ENCODE results near the gene MRPL18. TPM values are rescaled to one million over a fixed set of nuclear protein-coding genes. Genes with fewer than 3 reads are reported as not detected.
"Not testable (repeated sequence)": the region's sequence is repeated elsewhere in the genome, so short reads cannot be mapped to it uniquely, and the experiment has no call there.

Gene MRPL18
- total RNA-seq, 2 experiments from 2014 or later, result 63.6 to 65.8 TPM

DNA sequence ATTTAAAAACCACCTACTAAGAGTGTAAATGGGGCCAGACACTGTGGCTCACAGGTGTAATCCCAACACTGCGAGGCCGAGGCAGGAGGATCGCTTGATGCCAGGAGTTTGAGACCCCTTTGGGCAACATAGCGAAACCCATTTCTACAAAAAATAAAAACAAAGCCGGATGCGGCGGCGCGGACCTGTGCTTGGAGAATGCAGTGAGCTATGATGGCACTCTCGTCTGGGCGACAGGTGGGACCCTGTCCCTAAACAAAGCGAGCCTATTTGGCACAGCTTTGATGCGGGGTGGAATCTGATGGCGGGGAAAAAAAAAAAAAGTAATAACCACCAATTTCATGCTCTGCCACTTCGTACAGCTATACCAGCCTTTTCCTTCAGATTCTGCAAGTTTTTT, 2.0 kb upstream of the MRPL18 start:
- POLR2A ChIA-PET, result interaction anchor here (1.0 to 7.2 kb wide), 13 partner anchors 13 to 195 kb away, joined by 3 to 195 read pairs (median 7); partner anchors contain the start of genes ACAT2, IGF2R, SOD2 and WTAP
- Mint-ChIP-seq H3K36me3 (ENCODE audit: low read depth) (peaks cover 80% of the 10 kb centered on the region), H3K4me1 (peaks cover 56% of the 10 kb centered on the region), H3K27ac (peak overlapping the region; percentile 90), H3K4me3 (peak overlapping the region; percentile 100), H3K9me3 (no peaks in the 10 kb centered on the region), H3K27me3 (no peaks in the 10 kb centered on the region)
- CTCF ChIA-PET, result interaction anchor here (0.7 to 5.1 kb wide), 4 partner anchors 25 to 98 kb away, joined by 4 to 34 read pairs (median 8); partner anchors contain the start of genes ACAT2 and SOD2
- peak; percentile 45 for DNase-seq

DNA sequence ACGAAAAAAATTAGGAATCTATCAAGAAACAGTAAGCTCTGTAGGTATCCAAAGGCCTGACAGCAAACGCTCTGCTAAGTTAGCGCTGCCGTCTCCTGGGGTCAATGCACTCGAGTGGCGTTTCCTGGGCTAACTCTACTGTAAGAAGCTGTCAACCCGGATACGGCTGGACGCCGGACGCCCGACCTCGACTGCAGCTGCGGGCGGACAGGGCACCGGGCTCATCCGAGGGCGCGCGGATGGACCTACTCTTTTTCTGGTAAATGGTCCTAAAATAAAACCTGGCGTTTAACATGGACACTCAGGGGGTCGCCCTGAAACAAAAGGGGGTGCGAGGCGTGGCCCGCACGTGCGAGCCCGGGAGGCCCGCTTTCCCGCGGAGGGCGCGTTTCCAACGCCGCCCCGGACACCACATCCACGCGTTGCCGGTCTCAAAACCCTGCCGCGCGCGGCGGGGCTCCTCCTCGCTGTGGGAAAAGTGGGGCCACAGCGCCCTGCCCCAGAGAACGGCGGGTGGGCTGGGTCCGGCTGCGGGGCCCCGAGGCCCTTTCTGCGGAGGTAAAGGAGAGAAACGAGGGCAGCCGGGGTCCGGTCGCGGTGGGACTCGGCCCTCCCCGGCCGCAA, 1.4 kb upstream of the MRPL18 start:
- H3K4me3 Mint-ChIP-seq, result peak overlapping the region; percentile 100
- H3K27me3 Mint-ChIP-seq, result no peaks in the 10 kb centered on the region
- H3K4me1 Mint-ChIP-seq, result peaks cover 61% of the 10 kb centered on the region
- no peaks in the 10 kb centered on the region for H3K9me3 Mint-ChIP-seq
- H3K36me3 Mint-ChIP-seq (ENCODE audit: low read depth), result peaks cover 78% of the 10 kb centered on the region
- peak; percentile 45 for DNase-seq
- H3K27ac Mint-ChIP-seq, result peak overlapping the region; percentile 98
- CTCF ChIA-PET, result interaction anchor here (0.7 to 5.1 kb wide), 5 partner anchors 25 to 98 kb away, joined by 4 to 34 read pairs (median 8); partner anchors contain the start of genes ACAT2 and SOD2
- POLR2A ChIA-PET, result interaction anchor here (1.0 to 7.2 kb wide), 16 partner anchors 9 to 194 kb away, joined by 3 to 195 read pairs (median 8); partner anchors contain the start of genes ACAT2, IGF2R, SOD2 and WTAP

DNA sequence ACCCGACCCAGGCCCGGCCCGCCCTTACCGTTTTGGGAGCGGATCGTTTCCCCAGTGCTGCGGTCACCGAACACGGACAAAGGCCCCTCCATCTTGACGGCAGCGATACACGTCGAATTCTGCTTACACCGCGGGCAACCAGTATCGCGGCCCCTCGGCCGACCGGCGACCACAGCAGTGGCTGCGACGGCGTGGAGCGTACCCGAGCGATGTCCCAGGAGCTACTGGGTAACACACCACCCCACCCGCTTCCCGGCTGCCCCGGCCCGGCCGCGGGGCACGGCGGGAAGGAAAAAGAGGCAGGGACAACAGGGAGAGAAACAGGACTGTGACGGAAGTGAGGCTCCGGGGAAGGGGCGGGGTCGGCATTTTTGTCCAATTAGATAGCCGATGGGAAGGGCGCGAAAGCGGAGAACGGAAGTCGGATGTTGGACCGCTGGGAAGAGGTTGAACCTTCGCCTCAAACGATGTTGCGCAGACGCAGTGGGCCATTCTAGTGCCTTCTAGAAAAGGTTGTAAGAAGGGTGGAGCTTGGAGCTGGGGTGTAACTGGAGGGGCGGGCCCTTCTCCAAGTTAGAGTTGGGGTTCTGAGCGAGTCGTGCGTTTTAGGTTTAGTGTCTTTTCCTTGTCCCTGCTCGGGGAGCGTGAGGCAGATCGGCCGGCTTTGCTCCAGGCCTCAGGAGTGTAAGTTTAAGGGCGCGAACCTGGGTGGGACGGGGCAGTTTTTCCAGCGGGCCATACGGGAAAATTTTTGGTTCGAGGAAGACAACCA, 704 bp upstream of the MRPL18 start, which contains the start of gene TCP1:
Gene TCP1, minus strand, starts transcription at position 226 of the 772 bp plus-strand sequence. Its CDS starts 134 bp downstream, at position 92.
- peak; percentile 99 for DNase-seq
- POLR2A ChIA-PET, result interaction anchor here (0.6 to 7.2 kb wide), 29 partner anchors 9 to 750 kb away, joined by 3 to 195 read pairs (median 5); partner anchors contain the start of genes ACAT2, IGF2R, SOD2 and TAGAP
- peak within 1 kb of the TSS; percentile 100 for H3K4me3 Mint-ChIP-seq
- H3K27ac Mint-ChIP-seq, result peak within 1 kb of the TSS; percentile 98
- H3K4me1 Mint-ChIP-seq, result peaks cover 64% of the 10 kb centered on the region
- H3K36me3 Mint-ChIP-seq (ENCODE audit: low read depth), result peaks cover 81% of the 10 kb centered on the region
- no peaks in the 10 kb centered on the region for H3K9me3 Mint-ChIP-seq
- no peaks in the 10 kb centered on the region for H3K27me3 Mint-ChIP-seq
- CTCF ChIA-PET, result interaction anchor here (0.8 to 5.1 kb wide), 12 partner anchors 26 to 680 kb away, joined by 3 to 34 read pairs (median 5); partner anchors contain the start of genes ACAT2, SOD2 and WTAP

DNA sequence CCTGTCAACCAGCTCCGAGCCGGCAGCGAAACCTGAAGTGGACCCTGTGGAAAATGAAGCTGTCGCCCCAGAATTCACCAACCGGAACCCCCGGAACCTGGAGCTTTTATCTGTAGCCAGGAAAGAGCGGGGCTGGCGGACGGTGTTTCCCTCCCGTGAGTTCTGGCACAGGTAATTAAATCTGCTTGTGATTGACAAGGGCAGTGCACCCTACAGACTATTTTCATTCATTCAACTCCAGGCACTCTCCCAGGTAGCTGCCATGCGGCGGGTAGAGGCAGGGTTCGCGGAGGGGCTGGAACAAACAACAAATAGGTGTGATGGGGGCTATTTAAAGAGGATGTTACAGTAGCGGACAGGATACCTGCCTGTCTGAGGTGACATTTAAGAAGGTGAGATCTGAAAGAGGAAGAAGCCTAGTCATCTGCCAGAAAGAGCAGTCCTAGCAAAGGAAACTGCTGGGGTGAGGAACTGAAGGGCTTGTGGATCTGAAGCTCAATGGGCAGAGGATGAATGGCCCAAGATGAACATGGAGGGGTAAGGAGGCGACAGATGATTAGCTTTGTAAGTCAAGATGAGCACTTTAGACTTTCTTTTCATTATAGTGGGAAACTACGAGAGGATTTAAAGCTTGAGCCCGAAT, 810 bp downstream of the MRPL18 start:
- Mint-ChIP-seq H3K27me3 (no peaks in the 10 kb centered on the region), H3K4me1 (peaks cover 51% of the 10 kb centered on the region), H3K36me3 (ENCODE audit: low read depth) (peaks cover 70% of the 10 kb centered on the region), H3K4me3 (peak overlapping the region; percentile 100), H3K27ac (peak overlapping the region; percentile 98), H3K9me3 (no peaks in the 10 kb centered on the region)
- POLR2A ChIA-PET, result interaction anchor here (0.8 to 7.2 kb wide), 20 partner anchors 12 to 728 kb away, joined by 3 to 195 read pairs (median 6); partner anchors contain the start of genes ACAT2, IGF2R, SOD2 and WTAP
- CTCF ChIA-PET, result interaction anchor here (0.8 to 5.1 kb wide), 9 partner anchors 8 to 681 kb away, joined by 3 to 34 read pairs (median 4); partner anchors contain the start of genes SOD2 and WTAP
- no peak for DNase-seq

DNA sequence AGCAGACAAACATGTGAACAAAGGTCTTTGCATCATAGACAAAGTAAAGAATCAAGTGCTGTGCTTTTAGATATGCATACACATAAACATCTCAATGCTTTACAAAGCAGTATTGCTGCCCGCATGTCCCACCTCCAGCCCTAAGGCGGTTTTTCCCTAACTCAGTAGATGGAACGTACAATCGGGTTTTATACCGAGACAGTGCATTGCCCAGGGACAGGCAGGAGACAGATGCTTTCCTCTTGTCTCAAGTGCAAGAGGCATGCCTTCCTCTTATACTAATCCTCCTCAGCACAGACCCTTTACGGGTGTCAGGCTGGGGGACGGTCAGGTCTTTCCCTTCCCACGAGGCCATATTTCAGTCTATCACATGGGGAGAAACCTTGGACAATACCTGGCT, 4.7 kb downstream of the MRPL18 start:
- peaks cover 70% of the 10 kb centered on the region for H3K36me3 Mint-ChIP-seq (ENCODE audit: low read depth)
- H3K4me1 Mint-ChIP-seq, result peaks cover 45% of the 10 kb centered on the region
- DNase-seq, H3K9me3 Mint-ChIP-seq, H3K27me3 Mint-ChIP-seq, H3K4me3 Mint-ChIP-seq, H3K27ac Mint-ChIP-seq, POLR2A ChIA-PET: not testable (repeated sequence)
- CTCF ChIA-PET, result interaction anchor here (1.0 kb wide), 1 partner anchor 58 kb away, joined by 3 read pairs; no protein-coding TSS in a partner anchor

DNA sequence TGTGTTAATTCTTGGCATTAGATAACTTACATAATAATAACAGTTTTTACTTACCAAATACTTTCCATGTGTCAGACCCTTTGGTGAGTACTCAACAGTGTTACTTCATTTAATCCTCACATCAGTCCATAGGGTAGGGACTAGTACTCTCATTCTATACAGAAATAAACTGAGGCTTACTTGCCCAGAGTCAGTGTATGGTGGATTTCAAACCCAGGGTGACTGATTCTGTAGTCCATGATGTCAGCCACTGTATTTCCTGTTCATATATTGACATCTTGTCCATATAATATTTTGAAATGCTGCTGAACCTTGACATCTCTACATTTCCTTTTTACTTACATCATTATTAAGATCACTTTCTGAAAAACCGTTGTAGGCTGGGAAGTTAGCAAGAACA, 7.3 kb downstream of the MRPL18 start:
- Mint-ChIP-seq H3K36me3 (ENCODE audit: low read depth) (peaks cover 47% of the 10 kb centered on the region), H3K27me3 (no peaks in the 10 kb centered on the region), H3K9me3 (no peaks in the 10 kb centered on the region), H3K27ac (peak overlapping the region; percentile 47), H3K4me3 (no peak overlapping the region), H3K4me1 (peaks cover 30% of the 10 kb centered on the region)
- ChIA-PET CTCF (no interaction called here), POLR2A (no interaction called here)
- no peak for DNase-seq

DNA sequence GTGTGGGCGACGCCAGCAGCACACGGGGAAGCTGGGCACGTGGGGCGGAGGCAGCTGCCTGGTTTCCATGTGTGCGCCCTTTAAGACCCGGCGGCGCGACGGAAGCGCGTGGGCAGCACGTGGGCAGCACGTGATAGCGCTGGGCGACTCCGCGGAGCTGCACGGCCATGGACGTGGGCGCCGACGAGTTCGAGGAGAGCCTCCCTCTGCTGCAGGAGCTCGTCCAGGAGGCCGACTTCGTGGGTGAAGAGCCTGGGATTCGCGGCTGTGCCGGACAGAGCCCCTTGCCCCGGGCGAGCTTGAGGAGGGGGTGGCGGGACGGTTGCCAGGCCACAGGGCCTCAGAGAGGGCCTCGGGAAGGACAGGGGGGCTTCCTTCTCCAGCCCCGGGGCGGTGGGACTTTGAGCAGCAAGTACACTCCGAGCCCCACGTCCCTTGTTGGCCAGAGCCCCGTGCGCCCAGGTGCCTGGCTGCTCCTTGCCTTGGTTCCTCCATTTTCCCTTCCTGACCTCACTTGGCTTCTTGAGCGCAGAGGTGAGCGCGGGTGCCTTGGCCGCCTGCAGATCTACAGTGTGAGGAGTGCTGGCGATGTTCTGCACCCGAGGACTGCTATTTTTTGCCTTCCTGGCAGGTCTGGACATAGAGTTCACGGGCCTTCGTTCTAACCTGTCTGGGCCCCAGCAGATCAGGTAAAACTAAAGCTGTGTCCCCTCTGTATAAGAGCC, 10.0 kb downstream of the MRPL18 start, which contains the start of gene PNLDC1:
Gene PNLDC1, plus strand, starts transcription at position 136 of the 725 bp plus-strand sequence. Its CDS starts 32 bp downstream, at position 168.
- Mint-ChIP-seq H3K27me3 (no peaks in the 10 kb centered on the region), H3K9me3 (no peaks in the 10 kb centered on the region), H3K36me3 (ENCODE audit: low read depth) (peaks cover 29% of the 10 kb centered on the region), H3K4me3 (no peak within 1 kb of the TSS), H3K4me1 (peaks cover 14% of the 10 kb centered on the region), H3K27ac (no peak within 1 kb of the TSS)
- DNase-seq, result no peak
- POLR2A ChIA-PET, result no interaction called here
- CTCF ChIA-PET, result no interaction called here

DNA sequence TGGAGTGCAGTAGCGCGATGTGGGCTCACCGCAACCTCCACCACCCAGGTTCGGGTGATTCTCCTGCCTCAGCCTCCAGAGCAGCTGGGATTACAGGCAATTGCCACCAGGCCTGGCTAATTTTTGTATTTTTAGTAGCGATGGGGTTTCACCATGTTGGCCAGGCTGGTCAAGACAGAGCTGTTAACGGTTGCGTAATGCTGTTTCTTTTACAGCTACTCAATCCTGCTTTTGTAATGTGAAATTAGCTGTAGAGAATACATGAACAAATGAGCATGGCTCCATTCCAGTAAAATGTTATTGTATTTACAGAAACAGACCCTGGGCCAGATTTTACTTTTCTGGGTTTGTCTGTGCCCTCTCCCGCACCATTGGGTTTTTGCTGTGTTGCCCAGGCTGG, 11.7 kb downstream of the MRPL18 start:
- H3K27me3 Mint-ChIP-seq, result no peaks in the 10 kb centered on the region
- peaks cover 27% of the 10 kb centered on the region for H3K36me3 Mint-ChIP-seq (ENCODE audit: low read depth)
- no peak overlapping the region for H3K4me3 Mint-ChIP-seq
- no peaks in the 10 kb centered on the region for H3K9me3 Mint-ChIP-seq
- POLR2A ChIA-PET, result interaction anchor here (0.9 to 1.1 kb wide), 2 partner anchors 18 to 25 kb away, joined by 3 to 4 read pairs; no protein-coding TSS in a partner anchor
- H3K4me1 Mint-ChIP-seq, result peaks cover 12% of the 10 kb centered on the region
- no peak for DNase-seq
- no peak overlapping the region for H3K27ac Mint-ChIP-seq
- CTCF ChIA-PET, result no interaction called here

DNA sequence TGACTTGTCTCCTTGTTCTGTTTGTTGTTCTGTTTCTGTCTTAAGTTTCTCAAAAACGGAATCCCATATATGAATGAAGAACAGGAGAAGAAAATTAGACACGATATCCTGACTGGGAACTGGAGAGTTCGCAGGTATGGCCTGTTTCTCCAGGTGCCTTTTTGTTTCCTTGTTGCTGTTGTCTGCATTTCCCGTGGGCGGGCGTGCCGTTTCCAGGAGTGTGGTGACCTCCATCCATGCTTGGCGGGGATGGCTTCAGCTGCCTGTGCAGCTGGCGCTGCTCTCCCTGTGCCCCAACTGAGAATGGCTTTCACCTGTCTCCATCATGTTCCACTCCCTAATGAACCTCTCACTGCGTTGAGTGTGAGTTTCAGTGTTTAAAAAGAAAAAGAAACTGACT, 14.2 kb downstream of the MRPL18 start:
- Mint-ChIP-seq H3K36me3 (ENCODE audit: low read depth) (peaks cover 3% of the 10 kb centered on the region), H3K9me3 (no peaks in the 10 kb centered on the region), H3K27me3 (no peaks in the 10 kb centered on the region), H3K27ac (no peak overlapping the region), H3K4me3 (no peak overlapping the region), H3K4me1 (peaks cover 2% of the 10 kb centered on the region)
- POLR2A ChIA-PET, result no interaction called here
- DNase-seq, result no peak
- CTCF ChIA-PET, result no interaction called here

DNA sequence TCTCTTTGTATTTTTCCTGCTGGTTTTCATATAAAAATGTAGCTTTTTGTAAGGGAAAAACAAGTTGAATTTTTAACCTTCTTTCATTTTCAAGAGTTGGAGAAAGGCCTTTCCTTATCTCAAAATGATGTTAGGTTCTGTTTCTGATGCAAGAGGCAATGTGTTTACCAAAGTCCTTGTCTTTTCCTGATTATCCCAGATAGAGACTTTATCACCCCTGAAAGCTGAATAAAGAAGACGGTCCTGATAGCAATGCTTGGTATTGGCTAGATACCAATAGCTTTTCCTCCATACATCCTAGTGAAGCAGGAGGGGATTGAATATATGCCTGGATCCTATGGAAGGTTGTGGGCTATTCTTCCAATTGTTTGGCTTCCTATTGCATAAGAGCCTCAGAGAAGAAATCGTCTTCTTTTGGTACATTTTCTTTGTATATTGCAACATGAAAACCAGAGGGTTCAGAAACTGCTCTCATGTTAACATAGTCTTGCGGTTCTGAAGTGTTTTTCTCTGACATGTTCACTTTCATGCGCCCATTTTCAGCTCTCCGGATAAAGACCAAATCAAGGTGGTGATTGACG, 15.3 kb downstream of the MRPL18 start:
- Mint-ChIP-seq H3K27me3 (no peaks in the 10 kb centered on the region), H3K36me3 (ENCODE audit: low read depth) (no peaks in the 10 kb centered on the region), H3K27ac (no peak overlapping the region), H3K4me3 (no peak overlapping the region), H3K9me3 (no peaks in the 10 kb centered on the region), H3K4me1 (peaks cover 3% of the 10 kb centered on the region)
- POLR2A ChIA-PET, result interaction anchor here (0.8 to 1.2 kb wide), 2 partner anchors 15 to 24 kb away, joined by 3 to 4 read pairs; partner anchors contain the start of gene MRPL18
- DNase-seq, result no peak
- CTCF ChIA-PET, result no interaction called here

DNA sequence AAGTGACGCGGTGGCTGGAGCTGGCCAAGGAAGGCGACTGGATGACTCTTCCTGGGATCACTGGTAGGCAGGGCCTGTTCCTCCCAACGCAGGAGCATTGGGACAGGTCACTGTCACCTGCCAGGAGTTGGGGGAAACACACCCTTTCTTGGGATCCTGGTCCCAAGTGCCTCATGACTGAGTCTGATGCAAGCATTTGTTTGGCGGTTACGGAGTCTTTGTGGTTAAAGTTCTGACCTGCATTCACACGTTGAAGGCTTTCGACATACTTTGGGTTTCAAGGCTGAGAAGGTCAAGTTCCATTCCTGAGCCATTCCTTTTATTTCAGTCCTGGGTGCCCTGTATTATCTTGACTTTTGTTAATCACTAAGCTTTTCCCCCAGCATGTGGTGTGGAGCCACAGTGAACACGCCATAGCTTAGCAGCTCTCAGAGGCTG, 15.8 kb downstream of the MRPL18 start:
- POLR2A ChIA-PET, result interaction anchor here (1.2 kb wide), 1 partner anchor 23 kb away, joined by 4 read pairs; no protein-coding TSS in a partner anchor
- H3K9me3 Mint-ChIP-seq, result no peaks in the 10 kb centered on the region
- peaks cover 3% of the 10 kb centered on the region for H3K4me1 Mint-ChIP-seq
- H3K27me3 Mint-ChIP-seq, result no peaks in the 10 kb centered on the region
- no peak for DNase-seq
- no peak overlapping the region for H3K4me3 Mint-ChIP-seq
- H3K36me3 Mint-ChIP-seq (ENCODE audit: low read depth), result no peaks in the 10 kb centered on the region
- CTCF ChIA-PET, result no interaction called here
- no peak overlapping the region for H3K27ac Mint-ChIP-seq
